Fibroblast of lung (primary cell): ENCODE results near the gene BRD1. TPM values are rescaled to one million over a fixed set of nuclear protein-coding genes. Genes with fewer than 3 reads are reported as not detected.

Experiments
- DNase-seq, 2 donors: peaks; one replicate each; pipeline versions ENCODE4 v3.0.0 to v3.0.0-alpha.2; 2010; ENCODE audit warnings: low read depth in 2 of 2
- H2AFZ ChIP-seq: 2 replicates; pipeline ENCODE4 v1.5.1; 2012; ENCODE audit warnings: low read length, control low read depth, inconsistent platforms
- H3K27ac ChIP-seq: 2 replicates; pipeline ENCODE4 v1.5.1; 2011; ENCODE audit warnings: low read length, control low read depth; ENCODE audit not compliant: insufficient read depth
- H3K27me3 ChIP-seq: 2 replicates; pipeline ENCODE4 v1.5.1; 2011; ENCODE audit warnings: mild to moderate bottlenecking, low read length; ENCODE audit not compliant: control insufficient read depth, insufficient read depth
- H3K36me3 ChIP-seq: 2 replicates; pipeline ENCODE4 v1.5.1; 2011; ENCODE audit warnings: low read length; ENCODE audit not compliant: control insufficient read depth, insufficient read depth
- H3K4me1 ChIP-seq: 2 replicates; pipeline ENCODE4 v1.5.1; 2011; ENCODE audit warnings: low read length; ENCODE audit not compliant: control insufficient read depth, insufficient read depth; ENCODE audit errors: extremely low read depth
- H3K4me2 ChIP-seq: 2 replicates; pipeline ENCODE4 v1.5.1; 2011; ENCODE audit warnings: low read length, control low read depth; ENCODE audit not compliant: insufficient read depth; ENCODE audit errors: extremely low read depth
- H3K4me3 ChIP-seq, 4 experiments: fragments of 200-600 bp in 1 of 4; sonication (generic) in 1 of 4; replicated peaks in 1 of 4; 2 replicates each; pipeline ENCODE4 v1.5.1; 2011 to 2016; ENCODE audit warnings: low read length in 4 of 4, low read depth in 3 of 4, mild to moderate bottlenecking in 3 of 4, control low read depth in 2 of 4, inconsistent platforms in 1 of 4, mixed read lengths in 1 of 4; ENCODE audit not compliant: insufficient read depth in 1 of 4; ENCODE audit errors: control extremely low read depth in 1 of 4
- H3K79me2 ChIP-seq: 2 replicates; pipeline ENCODE4 v1.5.1; 2012; ENCODE audit warnings: mild to moderate bottlenecking, low read length, inconsistent platforms; ENCODE audit not compliant: control insufficient read depth, insufficient read depth
- H3K9ac ChIP-seq: 2 replicates; pipeline ENCODE4 v1.5.1; 2011; ENCODE audit warnings: mild to moderate bottlenecking, low read length, control low read depth; ENCODE audit not compliant: insufficient read depth
- H3K9me3 ChIP-seq: 2 replicates; pipeline ENCODE4 v1.5.1; 2012; ENCODE audit warnings: low read depth, low read length; ENCODE audit not compliant: control insufficient read depth, insufficient read depth
- H4K20me1 ChIP-seq: 2 replicates; pipeline ENCODE4 v1.5.1; 2011; ENCODE audit warnings: low read length; ENCODE audit not compliant: control insufficient read depth, insufficient read depth; ENCODE audit errors: extremely low read depth
- CTCF ChIP-seq, 2 donors: IDR thresholded peaks in 1 of 2; conservative IDR thresholded peaks in 1 of 2; 1 replicate in 1 of 2; 2 replicates in 1 of 2; pipeline ENCODE4 v1.5.1; 2011 to 2012; ENCODE audit warnings: low read length in 2 of 2, control low read depth in 1 of 2, inconsistent platforms in 1 of 2, low read depth in 1 of 2, mild to moderate bottlenecking in 1 of 2
- EZH2 ChIP-seq: IDR thresholded peaks from 2 replicates; pipeline ENCODE4 v1.5.1; 2012; ENCODE audit warnings: low read length, control low read depth, mild to moderate bottlenecking; ENCODE audit errors: missing control alignments
- polyA plus RNA-seq, 2 donors: library from polyadenylated mRNA; depleted of rRNA in 1 of 2; stranded (reverse) in 1 of 2; unstranded in 1 of 2; fragments of >200 nt; gene quantifications; 2 replicates each; pipeline ENCODE4 v1.2.1, GENCODE V29; 2011 to 2012; ENCODE audit warnings: missing spikeins in 1 of 2
- total RNA-seq: library from RNA; depleted of rRNA; stranded (reverse); fragments of >200 nt; gene quantifications from 2 replicates; pipeline ENCODE4 v1.2.1, GENCODE V29; 2014

Gene BRD1
- total and polyA plus RNA-seq, 2 donors (not counting 1 experiment from before 2014, with no cell fraction given), result 4.3 to 26.6 TPM

GRCh38 chr22:49829044-49829853 lies 1.6 kb upstream of the BRD1 start:
- Histone ChIP-seq H3K27me3 (peaks cover 7% of the 10 kb centered on the region), H3K4me3 (no peak overlapping the region), H3K27ac (no peak overlapping the region), H2AFZ (no peak overlapping the region), H3K9ac (no peak overlapping the region), H3K4me1 (peaks cover 7% of the 10 kb centered on the region), H4K20me1 (peaks cover 2% of the 10 kb centered on the region), H3K9me3 (no peaks in the 10 kb centered on the region), H3K79me2 (peaks cover 28% of the 10 kb centered on the region), H3K4me2 (no peak overlapping the region), H3K36me3 (peaks cover 1% of the 10 kb centered on the region)
- TF ChIP-seq CTCF (conservative IDR thresholded peaks at IDR 0.05 in 1 of 2, IDR thresholded peaks at IDR 0.05 in 1 of 2; ENCODE audit: low read depth in 1 of 2, low read length in 2 of 2) (no peak), EZH2 (no peak)
- no peak for DNase-seq

- Histone ChIP-seq H2AFZ (no peak overlapping the region), H3K36me3 (peaks cover 3% of the 10 kb centered on the region), H4K20me1 (peaks cover 2% of the 10 kb centered on the region), H3K4me1 (peaks cover 7% of the 10 kb centered on the region), H3K27ac (no peak overlapping the region), H3K27me3 (peaks cover 7% of the 10 kb centered on the region), H3K4me3 (no peak overlapping the region), H3K9ac (no peak overlapping the region), H3K4me2 (no peak overlapping the region), H3K79me2 (peaks cover 35% of the 10 kb centered on the region), H3K9me3 (no peaks in the 10 kb centered on the region)
- TF ChIP-seq CTCF (conservative IDR thresholded peaks at IDR 0.05 in 1 of 2, IDR thresholded peaks at IDR 0.05 in 1 of 2; ENCODE audit: low read depth in 1 of 2, low read length in 2 of 2), result no peak
- TF ChIP-seq EZH2, result no peak
- DNase-seq, result no peak
Observed at GRCh38 chr22:49828599-49828965, 909 bp upstream of the BRD1 start.

GRCh38 chr22:49827271-49827852 lies 311 bp downstream of the BRD1 start:
- H2AFZ ChIP-seq, result no peak overlapping the region
- H3K4me2 ChIP-seq, result no peak overlapping the region

More at GRCh38 chr22:49827271-49827852, 311 bp downstream of the BRD1 start:
- Histone ChIP-seq H3K27me3 (peaks cover 3% of the 10 kb centered on the region), H3K9ac (peak overlapping the region; percentile 77), H3K4me3 (peak overlapping the region in 3 of 4 experiments; percentile 49 to 94 (median 80)), H4K20me1 (peaks cover 2% of the 10 kb centered on the region), H3K27ac (peak overlapping the region; percentile 86), H3K36me3 (peaks cover 14% of the 10 kb centered on the region), H3K79me2 (peaks cover 47% of the 10 kb centered on the region), H3K9me3 (no peaks in the 10 kb centered on the region), H3K4me1 (peaks cover 7% of the 10 kb centered on the region)
- DNase-seq, result peak in 1 of 2 donors; percentile 40
- no peak for TF ChIP-seq CTCF (conservative IDR thresholded peaks at IDR 0.05 in 1 of 2, IDR thresholded peaks at IDR 0.05 in 1 of 2; ENCODE audit: low read depth in 1 of 2, low read length in 2 of 2)
- no peak for TF ChIP-seq EZH2
